ENCODE data around the gene PRKD2.

DNA sequence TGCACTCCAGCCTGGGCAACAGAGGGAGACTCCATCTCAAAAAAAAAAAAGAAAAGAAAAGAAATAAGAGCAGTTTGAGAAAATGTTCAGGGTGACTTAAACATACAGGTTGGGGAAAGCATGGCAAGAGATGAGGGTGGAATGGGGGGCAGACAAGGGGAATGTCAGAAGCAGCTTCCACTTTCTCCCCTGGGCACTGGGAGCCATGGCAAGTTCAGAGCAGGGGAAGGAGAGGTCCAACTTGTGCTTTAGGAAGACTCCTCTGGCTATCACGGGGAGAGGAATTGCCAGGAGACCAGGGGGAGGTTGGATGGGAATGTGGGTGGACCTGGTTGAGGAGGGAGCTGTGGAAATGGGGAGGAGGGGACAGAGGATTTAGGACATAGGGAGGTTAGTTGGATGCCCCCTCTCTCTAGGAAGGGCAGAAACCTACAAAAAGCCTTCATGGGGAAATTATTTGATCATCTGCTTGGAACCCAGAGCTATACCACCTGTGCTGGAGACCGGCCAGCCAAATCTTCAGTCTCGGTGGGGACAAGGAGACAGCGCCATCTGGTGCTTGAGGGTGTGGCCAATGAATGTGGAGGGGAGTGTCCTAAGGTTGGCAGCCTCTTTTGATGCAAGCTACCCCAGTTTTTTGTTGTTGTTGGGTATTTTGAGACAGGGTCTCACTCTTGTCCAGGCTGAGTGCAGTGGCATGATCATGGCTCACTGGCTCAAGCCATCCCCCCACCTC is 36.7 kb upstream of the PRKD2 start:
- TF ChIP-seq, protein P1, sequence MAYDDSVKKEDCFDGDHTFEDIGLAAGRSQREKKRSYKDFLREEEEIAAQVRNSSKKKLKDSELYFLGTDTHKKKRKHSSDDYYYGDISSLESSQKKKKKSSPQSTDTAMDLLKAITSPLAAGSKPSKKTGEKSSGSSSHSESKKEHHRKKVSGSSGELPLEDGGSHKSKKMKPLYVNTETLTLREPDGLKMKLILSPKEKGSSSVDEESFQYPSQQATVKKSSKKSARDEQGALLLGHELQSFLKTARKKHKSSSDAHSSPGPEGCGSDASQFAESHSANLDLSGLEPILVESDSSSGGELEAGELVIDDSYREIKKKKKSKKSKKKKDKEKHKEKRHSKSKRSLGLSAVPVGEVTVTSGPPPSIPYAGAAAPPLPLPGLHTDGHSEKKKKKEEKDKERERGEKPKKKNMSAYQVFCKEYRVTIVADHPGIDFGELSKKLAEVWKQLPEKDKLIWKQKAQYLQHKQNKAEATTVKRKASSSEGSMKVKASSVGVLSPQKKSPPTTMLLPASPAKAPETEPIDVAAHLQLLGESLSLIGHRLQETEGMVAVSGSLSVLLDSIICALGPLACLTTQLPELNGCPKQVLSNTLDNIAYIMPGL (CRISPR knock-in tag; IDR thresholded peaks at IDR 0.05), result no peak
- TF ChIP-seq CTCF (IDR thresholded peaks at IDR 0.05), result 0 out of 2 replicates have a peak, but pooled peaks have one; percentile 50
- TF ChIP-seq, protein P2, sequence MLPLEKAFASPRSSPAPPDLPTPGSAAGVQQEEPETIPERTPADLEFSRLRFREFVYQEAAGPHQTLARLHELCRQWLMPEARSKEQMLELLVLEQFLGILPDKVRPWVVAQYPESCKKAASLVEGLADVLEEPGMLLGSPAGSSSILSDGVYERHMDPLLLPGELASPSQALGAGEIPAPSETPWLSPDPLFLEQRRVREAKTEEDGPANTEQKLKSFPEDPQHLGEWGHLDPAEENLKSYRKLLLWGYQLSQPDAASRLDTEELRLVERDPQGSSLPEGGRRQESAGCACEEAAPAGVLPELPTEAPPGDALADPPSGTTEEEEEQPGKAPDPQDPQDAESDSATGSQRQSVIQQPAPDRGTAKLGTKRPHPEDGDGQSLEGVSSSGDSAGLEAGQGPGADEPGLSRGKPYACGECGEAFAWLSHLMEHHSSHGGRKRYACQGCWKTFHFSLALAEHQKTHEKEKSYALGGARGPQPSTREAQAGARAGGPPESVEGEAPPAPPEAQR (CRISPR knock-in tag; IDR thresholded peaks at IDR 0.05), result no peak
- no peak for TF ChIP-seq PREB (CRISPR knock-in tag; IDR thresholded peaks at IDR 0.05; ENCODE audit: borderline replicate concordance)
- no peak for TF ChIP-seq STAT6 (CRISPR knock-in tag; conservative IDR thresholded peaks at IDR 0.05; ENCODE audit: low read depth)
- TF ChIP-seq HMGA2 (CRISPR knock-in tag; IDR thresholded peaks at IDR 0.05), result no peak
- TF ChIP-seq ZNF138 (CRISPR knock-in tag; conservative IDR thresholded peaks at IDR 0.05), result no peak
